HCT116 (cell line): ENCODE data around the gene DCLRE1C. TPM values are rescaled to one million over a fixed set of nuclear protein-coding genes. Genes with fewer than 3 reads are reported as not detected.

Source experiments
- ATAC-seq: fragments of 200-7000 bp; cut with Tn5 transposase; 2 replicates; pipeline ENCODE4 v1.9.1; 2020; ENCODE audit warnings: mild to moderate bottlenecking, moderate library complexity
- BruUV-seq: library from RNA; stranded (reverse); fragments of 400-500 nt; replicated peaks from 2 replicates; lab custom pipeline; 2021; lab: Mats Ljungman, UMichigan
- CTCF ChIA-PET: fragments of 300-600 bp; sonication (Branson Sonifier 250); formaldehyde crosslinking; loops from one replicate; lab custom pipeline; 2021; ENCODE audit warnings: antibody characterized with exemption; lab: Charles Lee
- POLR2A ChIA-PET: fragments of 300-600, 350-600 bp; sonication (Branson Sonifier 250); formaldehyde crosslinking; loops from one replicate; lab custom pipeline; 2021; ENCODE audit warnings: antibody characterized with exemption; lab: Charles Lee
- RAD21 ChIA-PET, 2 experiments: fragments of 300-600 bp; sonication (Branson Sonifier 250); formaldehyde crosslinking; loops; one replicate each; lab custom pipeline; 2023; ENCODE audit warnings: low total read pairs in 2 of 2; ENCODE audit not compliant: uncharacterized antibody in 2 of 2, unreplicated experiment in 2 of 2, low non-redundant PET in 1 of 2; lab: Charles Lee
- DNase-seq: peaks from one replicate; pipeline ENCODE4 v3.0.0-alpha.2; 2010; ENCODE audit warnings: low read depth, low spot score
- H2AFZ ChIP-seq: fragments of 200-600 bp; shearing (Covaris generic), sonication (generic); 2 replicates; pipeline ENCODE4 v1.6.1; 2017; ENCODE audit warnings: low read depth, mixed run types, mixed read lengths, antibody characterized with exemption, low read length; ENCODE audit not compliant: poor library complexity, severe bottlenecking
- H3K27ac ChIP-seq: 2 replicates; pipeline ENCODE4 v1.5.1; 2012; ENCODE audit warnings: low read depth, low read length
- H3K27me3 ChIP-seq: fragments of 200-600 bp; sonication (generic); 2 replicates; pipeline ENCODE4 v1.6.1; 2016; ENCODE audit warnings: mixed run types, low read length, mixed read lengths; ENCODE audit not compliant: insufficient read depth
- H3K36me3 ChIP-seq, 2 experiments: fragments of 200-500 bp in 1 of 2; fragments of 200-600 bp in 1 of 2; sonication (Bioruptor generic) in 1 of 2; sonication (generic) in 1 of 2; 2 replicates each; pipeline versions ENCODE4 v1.5.1 to v1.6.1; 2014 to 2016; ENCODE audit warnings: low read length in 2 of 2, inconsistent platforms in 1 of 2, mixed read lengths in 1 of 2, mixed run types in 1 of 2; ENCODE audit not compliant: insufficient read depth in 2 of 2, control insufficient read depth in 1 of 2
- H3K4me1 ChIP-seq, 2 experiments: fragments of 200-600 bp in 1 of 2; sonication (generic) in 1 of 2; 2 replicates each; pipeline versions ENCODE4 v1.5.1 to v1.6.1; 2012 to 2017; ENCODE audit warnings: low read length in 2 of 2, inconsistent platforms in 1 of 2, mild to moderate bottlenecking in 1 of 2, mixed read lengths in 1 of 2, mixed run types in 1 of 2, moderate library complexity in 1 of 2; ENCODE audit not compliant: insufficient read depth in 2 of 2, control insufficient read depth in 1 of 2
- H3K4me2 ChIP-seq: fragments of 200-600 bp; sonication (generic); 2 replicates; pipeline ENCODE4 v1.6.1; 2017; ENCODE audit warnings: mixed run types, low read length, mixed read lengths
- H3K4me3 ChIP-seq, 2 experiments: fragments of 200-600 bp in 1 of 2; sonication (generic) in 1 of 2; replicated peaks in 1 of 2; 2 replicates each; pipeline ENCODE4 v1.5.1; 2011 to 2016; ENCODE audit warnings: low read length in 2 of 2, control low read depth in 1 of 2, low read depth in 1 of 2, mild to moderate bottlenecking in 1 of 2, mixed read lengths in 1 of 2, mixed run types in 1 of 2
- H3K79me2 ChIP-seq: fragments of 200-600 bp; sonication (generic); 2 replicates; pipeline ENCODE4 v1.6.1; 2017; ENCODE audit warnings: mild to moderate bottlenecking, mixed run types, low read length, moderate library complexity, mixed read lengths; ENCODE audit not compliant: insufficient read depth
- H3K9ac ChIP-seq: fragments of 200-600 bp; sonication (generic); 2 replicates; pipeline ENCODE4 v1.6.1; 2016; ENCODE audit warnings: low read length, mixed read lengths
- H3K9me2 ChIP-seq: fragments of 200-600 bp; sonication (generic), shearing (Covaris generic); 2 replicates; pipeline ENCODE4 v1.6.1; 2017; ENCODE audit warnings: mixed run types, mild to moderate bottlenecking, moderate library complexity; ENCODE audit not compliant: insufficient read depth
- H3K9me3 ChIP-seq, 2 experiments: fragments of 200-500 bp in 1 of 2; fragments of 200-600 bp in 1 of 2; sonication (Bioruptor generic) in 1 of 2; sonication (generic) in 1 of 2; 2 replicates each; pipeline ENCODE4 v1.6.1; 2014 to 2017; ENCODE audit warnings: low read length in 2 of 2, mixed read lengths in 2 of 2, inconsistent platforms in 1 of 2, low read depth in 1 of 2, mild to moderate bottlenecking in 1 of 2, mixed run types in 1 of 2, moderate library complexity in 1 of 2; ENCODE audit not compliant: control insufficient read depth in 1 of 2, insufficient read depth in 1 of 2
- H4K20me1 ChIP-seq: fragments of 200-600 bp; sonication (generic), shearing (Covaris generic); 2 replicates; pipeline ENCODE4 v1.6.1; 2017; ENCODE audit warnings: mixed run types, mild to moderate bottlenecking, moderate library complexity; ENCODE audit not compliant: insufficient read depth
- CBX3 ChIP-seq: IDR thresholded peaks from 2 replicates; pipeline ENCODE4 v1.6.1; 2012; ENCODE audit warnings: low read depth
- CEBPB ChIP-seq: IDR thresholded peaks from 2 replicates; pipeline ENCODE4 v1.6.1; 2012; ENCODE audit warnings: low read depth
- EGR1 ChIP-seq: IDR thresholded peaks from 2 replicates; pipeline ENCODE4 v1.6.1; 2012; ENCODE audit warnings: low read depth
- SP1 ChIP-seq: IDR thresholded peaks from 2 replicates; pipeline ENCODE4 v1.6.1; 2012; ENCODE audit warnings: low read depth
- TCF7L2 ChIP-seq: IDR thresholded peaks from 2 replicates; pipeline ENCODE4 v1.7.0; 2011; ENCODE audit warnings: borderline replicate concordance, inconsistent platforms; ENCODE audit not compliant: insufficient read depth, insufficient read length; ENCODE audit errors: extremely low read depth
- ZFX ChIP-seq: fragments of 450-650 bp; IDR thresholded peaks from 2 replicates; pipeline ENCODE4 v1.6.1; 2017
- intact Hi-C: fragments of 100-400 bp; cut with micrococcal nuclease; formaldehyde crosslinking; loops from 2 replicates; pipeline ENCODE4 v1.10.0; 2022
- total RNA-seq: library from RNA; stranded (reverse); gene quantifications from one replicate; pipeline ENCODE4 v1.2.1, GENCODE V29; 2021; ENCODE audit not compliant: unreplicated experiment
- TF ChIP-seq, protein P1 (sequence below): IDR thresholded peaks from 2 replicates; pipeline ENCODE4 v1.6.1; 2011; ENCODE audit warnings: mild to moderate bottlenecking, low read length, moderate library complexity; ENCODE audit not compliant: insufficient replicate concordance; ENCODE audit errors: extremely low read depth

The DCLRE1C gene
- total RNA-seq, 1 experiment from 2014 or later = 14.5 TPM

DNA sequence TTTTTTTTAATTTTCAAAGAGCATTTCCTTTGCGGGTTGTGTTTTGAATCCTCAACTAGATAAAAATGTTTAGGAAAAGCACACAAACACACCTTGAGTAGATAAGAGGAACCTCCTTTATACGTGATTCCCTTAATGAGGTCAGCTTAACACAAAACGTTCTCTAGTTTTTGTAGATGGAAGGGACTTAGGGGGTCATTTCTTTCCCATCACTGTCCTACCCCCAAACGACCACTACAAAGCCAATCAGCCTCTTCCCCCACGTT, 74.0 kb downstream of the DCLRE1C start:
- TF ChIP-seq SP1 = no peak
- TF ChIP-seq, protein P1, sequence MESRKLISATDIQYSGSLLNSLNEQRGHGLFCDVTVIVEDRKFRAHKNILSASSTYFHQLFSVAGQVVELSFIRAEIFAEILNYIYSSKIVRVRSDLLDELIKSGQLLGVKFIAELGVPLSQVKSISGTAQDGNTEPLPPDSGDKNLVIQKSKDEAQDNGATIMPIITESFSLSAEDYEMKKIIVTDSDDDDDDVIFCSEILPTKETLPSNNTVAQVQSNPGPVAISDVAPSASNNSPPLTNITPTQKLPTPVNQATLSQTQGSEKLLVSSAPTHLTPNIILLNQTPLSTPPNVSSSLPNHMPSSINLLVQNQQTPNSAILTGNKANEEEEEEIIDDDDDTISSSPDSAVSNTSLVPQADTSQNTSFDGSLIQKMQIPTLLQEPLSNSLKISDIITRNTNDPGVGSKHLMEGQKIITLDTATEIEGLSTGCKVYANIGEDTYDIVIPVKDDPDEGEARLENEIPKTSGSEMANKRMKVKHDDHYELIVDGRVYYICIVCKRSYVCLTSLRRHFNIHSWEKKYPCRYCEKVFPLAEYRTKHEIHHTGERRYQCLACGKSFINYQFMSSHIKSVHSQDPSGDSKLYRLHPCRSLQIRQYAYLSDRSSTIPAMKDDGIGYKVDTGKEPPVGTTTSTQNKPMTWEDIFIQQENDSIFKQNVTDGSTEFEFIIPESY = no peak
- no peak for TF ChIP-seq CBX3
- no peak for TF ChIP-seq CEBPB
- intact Hi-C loops = loop anchor here (2.0 to 5.0 kb wide), 3 partner anchors 43 to 227 kb away; partner anchors contain the start of genes CDNF, DCLRE1C, HSPA14 and MSANTD7
- Histone ChIP-seq H3K9me3 (no peaks in the 10 kb centered on the region), H3K9ac (peak overlapping the region; percentile 93), H3K36me3 (peaks cover 4 to 5% of the 10 kb centered on the region in 2 experiments; a peak in 3 of 4 replicates), H3K9me2 (no peaks in the 10 kb centered on the region), H2AFZ (no peak overlapping the region), H3K27me3 (no peaks in the 10 kb centered on the region), H4K20me1 (no peaks in the 10 kb centered on the region), H3K27ac (peak overlapping the region; percentile 79; the same call in 1 of the 2 replicates), H3K4me3 (peak overlapping the region; percentile 76 to 88), H3K79me2 (peaks cover 80% of the 10 kb centered on the region), H3K4me1 (peaks cover 9 to 18% of the 10 kb centered on the region in 2 experiments), H3K4me2 (peak overlapping the region; percentile 80)
- CTCF ChIA-PET = no interaction called here
- BruUV-seq = TSS peak; percentile 64
- POLR2A ChIA-PET = no interaction called here
- DNase-seq (no peak), ATAC-seq (no peak)
- RAD21 ChIA-PET = no interaction called here

DNA sequence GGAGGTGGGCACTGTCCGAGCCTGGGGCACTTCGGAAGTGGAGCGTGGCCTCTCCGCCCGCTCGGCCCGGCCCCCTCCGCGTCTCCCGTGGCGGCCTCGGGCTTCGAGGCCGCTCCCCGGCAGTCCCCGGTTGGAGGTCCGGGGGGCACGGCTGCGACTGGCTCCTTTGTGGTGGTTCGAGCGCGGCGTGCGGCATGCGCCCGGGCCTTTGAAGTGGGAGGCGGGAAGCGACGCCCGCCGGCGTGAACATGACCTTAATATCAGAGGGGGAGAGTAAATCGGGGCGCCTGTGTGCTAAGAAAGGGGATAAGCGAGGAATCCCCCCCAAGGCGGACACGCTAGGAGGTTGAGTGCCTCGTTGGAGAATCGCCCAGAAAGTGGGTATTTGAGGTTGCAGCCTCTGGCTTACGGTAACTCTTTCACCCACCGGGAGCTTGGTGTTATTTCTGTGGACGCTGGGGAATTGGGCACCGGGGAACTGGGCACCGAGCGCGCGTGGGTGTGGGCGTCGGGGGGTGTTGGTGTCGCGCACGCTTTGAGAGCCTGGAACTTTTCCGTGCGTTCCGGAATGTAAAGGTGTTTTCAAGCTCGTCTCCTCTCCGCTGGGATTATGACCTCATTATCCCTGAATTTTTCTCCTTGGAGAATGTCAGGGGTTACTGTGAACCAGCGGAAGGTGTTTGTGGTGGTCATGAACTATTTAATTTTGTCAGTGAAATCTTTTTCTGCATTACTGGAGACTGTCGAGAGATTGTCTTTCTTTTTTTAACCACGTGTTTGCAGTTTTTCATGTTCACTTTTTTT, 74.6 kb downstream of the DCLRE1C start:
- H3K79me2 ChIP-seq = peaks cover 75% of the 10 kb centered on the region
- DNase-seq = no peak

More for the DNA sequence above, 74.6 kb downstream of the DCLRE1C start:
- ATAC-seq = peak; percentile 14
- ChIA-PET POLR2A (interaction anchor here (0.8 to 2.0 kb wide), 2 partner anchors 41 to 80 kb away, joined by 4 to 14 read pairs; partner anchors contain the start of genes CDNF, HSPA14, MEIG1 and MSANTD7), RAD21 (no interaction called here), CTCF (no interaction called here)
- no peaks in the 10 kb centered on the region for H4K20me1 ChIP-seq
- H3K4me3 ChIP-seq = peak overlapping the region; percentile 76 to 88
- H3K9me3 ChIP-seq = no peaks in the 10 kb centered on the region
- no peak overlapping the region for H2AFZ ChIP-seq
- no peaks in the 10 kb centered on the region for H3K9me2 ChIP-seq
- intact Hi-C loops = loop anchor here (2.0 to 5.0 kb wide), 3 partner anchors 42 to 228 kb away; partner anchors contain the start of genes CDNF, DCLRE1C, HSPA14 and MSANTD7
- peaks cover 9 to 18% of the 10 kb centered on the region in 2 experiments for H3K4me1 ChIP-seq
- peaks cover 0 to 4% of the 10 kb centered on the region in 2 experiments; a peak in 2 of 4 replicates for H3K36me3 ChIP-seq
- peak overlapping the region; percentile 80 for H3K4me2 ChIP-seq
- TF ChIP-seq ZFX = peak; percentile 62
- TF ChIP-seq, protein P1 = no peak
- peak; percentile 65 for TF ChIP-seq EGR1
- TF ChIP-seq TCF7L2 = peak; percentile 84
- no TSS peak for BruUV-seq
- H3K27me3 ChIP-seq = no peaks in the 10 kb centered on the region
- H3K9ac ChIP-seq = peak overlapping the region; percentile 93
- peak overlapping the region; percentile 79 for H3K27ac ChIP-seq
